HG03175 (cell line): ENCODE data around the gene ADAM33.

ENCODE experiments used
- ATAC-seq: cut with Tn5 transposase; IDR thresholded peaks from one replicate; pipeline ENCODE4 v1.9.1; 2021; ENCODE audit warnings: mild to moderate bottlenecking, moderate library complexity; ENCODE audit not compliant: unreplicated experiment

ADAM33 gene

GRCh38 chr20:3681931-3682781, at the start of gene ADAM33:
TSS of gene ADAM33 (minus strand) at chr20:3682010. CDS start at chr20:3682004, 6 bp downstream.
- ATAC-seq, result no peak

- no peak for ATAC-seq
Measured at GRCh38 chr20:3730803-3731672, 49.2 kb upstream of the ADAM33 start.

- ATAC-seq, result no peak
Measured at GRCh38 chr20:3729811-3730540, 48.2 kb upstream of the ADAM33 start.

- no peak for ATAC-seq
Measured at GRCh38 chr20:3729378-3729777, 47.6 kb upstream of the ADAM33 start.

- ATAC-seq, result no peak
Measured at GRCh38 chr20:3728876-3729275, 47.1 kb upstream of the ADAM33 start.

GRCh38 chr20:3728354-3728753, 46.5 kb upstream of the ADAM33 start:
- ATAC-seq, result no peak

- ATAC-seq, result no peak
Measured at GRCh38 chr20:3727401-3728021, 45.7 kb upstream of the ADAM33 start.

GRCh38 chr20:3724356-3724755, 42.5 kb upstream of the ADAM33 start:
- ATAC-seq, result no peak

GRCh38 chr20:3723284-3723683, 41.5 kb upstream of the ADAM33 start:
- no peak for ATAC-seq

GRCh38 chr20:3721912-3722311, 40.1 kb upstream of the ADAM33 start:
- no peak for ATAC-seq

GRCh38 chr20:3720626-3721025, 38.8 kb upstream of the ADAM33 start:
- ATAC-seq, result no peak

GRCh38 chr20:3720068-3720467, 38.3 kb upstream of the ADAM33 start:
- ATAC-seq, result no peak

- no peak for ATAC-seq
Measured at GRCh38 chr20:3719046-3719445, 37.2 kb upstream of the ADAM33 start.

- ATAC-seq, result no peak
Measured at GRCh38 chr20:3716195-3716834, 34.5 kb upstream of the ADAM33 start.

GRCh38 chr20:3714092-3714491, 32.3 kb upstream of the ADAM33 start:
- no peak for ATAC-seq

GRCh38 chr20:3712279-3712873, 30.6 kb upstream of the ADAM33 start, which contains the start of gene SIGLEC1:
TSS of gene SIGLEC1 (minus strand) at chr20:3712600. CDS start at chr20:3707128, 5,472 bp downstream.
- ATAC-seq, result no peak

GRCh38 chr20:3711484-3711941, 29.7 kb upstream of the ADAM33 start:
- no peak for ATAC-seq

GRCh38 chr20:3710703-3711483, 29.1 kb upstream of the ADAM33 start:
- ATAC-seq, result no peak

- no peak for ATAC-seq
Measured at GRCh38 chr20:3710011-3710466, 28.2 kb upstream of the ADAM33 start.
